Liver (tissue), 9 donors: ENCODE measurements around the gene COL11A1. TPM values are rescaled to one million over a fixed set of nuclear protein-coding genes. Genes with fewer than 3 reads are reported as not detected.
"Not testable (repeated sequence)": the region's sequence is repeated elsewhere in the genome, so short reads cannot be mapped to it uniquely, and the experiment has no call there.

Experiments used
- DNase-seq: peaks from one replicate; pipeline ENCODE4 v3.0.0-alpha.2; 2017; ENCODE audit warnings: low spot score
- H3K27ac ChIP-seq, 2 donors: one replicate each; pipeline ENCODE4 v1.7.0; 2013; ENCODE audit warnings: inconsistent platforms in 2 of 2, low read length in 2 of 2, control low read depth in 1 of 2, low read depth in 1 of 2, mild to moderate bottlenecking in 1 of 2
- H3K27me3 ChIP-seq, 4 donors: one replicate each; pipeline versions ENCODE4 v1.6.1 to v1.7.0; 2013; ENCODE audit warnings: low read length in 3 of 4, inconsistent platforms in 1 of 4, mild to moderate bottlenecking in 1 of 4, moderate library complexity in 1 of 4; ENCODE audit not compliant: control insufficient read depth in 4 of 4, insufficient read depth in 4 of 4
- H3K36me3 ChIP-seq, 4 donors: one replicate each; pipeline versions ENCODE4 v1.6.1 to v1.7.0; 2013; ENCODE audit warnings: low read length in 3 of 4, mild to moderate bottlenecking in 3 of 4, low read depth in 1 of 4, moderate library complexity in 1 of 4; ENCODE audit not compliant: control insufficient read depth in 4 of 4, insufficient read depth in 3 of 4
- H3K4me1 ChIP-seq, 4 donors: one replicate each; pipeline versions ENCODE4 v1.6.1 to v1.7.0; 2013; ENCODE audit warnings: low read length in 3 of 4, mild to moderate bottlenecking in 3 of 4, moderate library complexity in 1 of 4; ENCODE audit not compliant: control insufficient read depth in 4 of 4, insufficient read depth in 4 of 4
- H3K4me3 ChIP-seq, 3 donors: one replicate each; pipeline versions ENCODE4 v1.6.1 to v1.7.0; 2013; ENCODE audit warnings: low read length in 3 of 3, control low read depth in 1 of 3, low read depth in 1 of 3, mild to moderate bottlenecking in 1 of 3
- H3K9ac ChIP-seq, 2 donors: one replicate each; pipeline ENCODE4 v1.7.0; 2013; ENCODE audit warnings: low read length in 2 of 2, mild to moderate bottlenecking in 2 of 2, moderate library complexity in 2 of 2, control low read depth in 1 of 2, low read depth in 1 of 2
- H3K9me3 ChIP-seq, 4 donors: one replicate each; pipeline versions ENCODE4 v1.6.1 to v1.7.0; 2013; ENCODE audit warnings: low read length in 3 of 4; ENCODE audit not compliant: control insufficient read depth in 4 of 4
- EGR1 ChIP-seq, 2 donors: IDR thresholded peaks; 2 replicates each; pipeline ENCODE4 v1.6.1; 2016 to 2018; ENCODE audit warnings: antibody characterized with exemption in 2 of 2, low read depth in 2 of 2
- FOXA1 ChIP-seq: IDR thresholded peaks from 2 replicates; pipeline ENCODE4 v1.6.1; 2016; ENCODE audit warnings: antibody characterized with exemption
- FOXA2 ChIP-seq: IDR thresholded peaks from 2 replicates; pipeline ENCODE4 v1.6.1; 2016; ENCODE audit warnings: antibody characterized with exemption
- GABPA ChIP-seq, 2 donors: IDR thresholded peaks in 1 of 2; conservative IDR thresholded peaks in 1 of 2; 2 replicates each; pipeline ENCODE4 v1.6.1; 2016; ENCODE audit warnings: antibody characterized with exemption in 2 of 2, mild to moderate bottlenecking in 1 of 2, moderate library complexity in 1 of 2
- HNF4A ChIP-seq, 2 donors: conservative IDR thresholded peaks; 2 replicates each; pipeline ENCODE4 v1.6.1; 2016; ENCODE audit warnings: antibody characterized with exemption in 2 of 2, mild to moderate bottlenecking in 2 of 2
- HNF4G ChIP-seq: IDR thresholded peaks from 2 replicates; pipeline ENCODE4 v1.6.1; 2016; ENCODE audit warnings: antibody characterized with exemption
- JUND ChIP-seq, 2 donors: IDR thresholded peaks; 2 replicates each; pipeline ENCODE4 v1.6.1; 2016; ENCODE audit warnings: antibody characterized with exemption in 2 of 2
- NR2F2 ChIP-seq: IDR thresholded peaks from 2 replicates; pipeline ENCODE4 v1.6.1; 2016; ENCODE audit warnings: antibody characterized with exemption
- RXRA ChIP-seq, 2 donors: IDR thresholded peaks; 2 replicates each; pipeline ENCODE4 v1.6.1; 2017 to 2018; ENCODE audit warnings: antibody characterized with exemption in 2 of 2, mild to moderate bottlenecking in 1 of 2
- SP1 ChIP-seq: IDR thresholded peaks from 2 replicates; pipeline ENCODE4 v1.6.1; 2018; ENCODE audit warnings: antibody characterized with exemption, mild to moderate bottlenecking
- TAF1 ChIP-seq: conservative IDR thresholded peaks from 2 replicates; pipeline ENCODE4 v1.6.1; 2016; ENCODE audit warnings: antibody characterized with exemption, mild to moderate bottlenecking
- YY1 ChIP-seq: IDR thresholded peaks from 2 replicates; pipeline ENCODE4 v1.6.1; 2016; ENCODE audit warnings: antibody characterized with exemption, mild to moderate bottlenecking
- WGBS: extraction: QIAGEN DNeasy Blood & Tissue Kit; methylation state at CpG from one replicate; pipeline ENCODE4 v1.1.7; 2013; 5-methylcytosine and 5-hydroxymethylcytosine counted together
- polyA plus RNA-seq, 2 donors: library from polyadenylated mRNA; stranded (reverse) in 1 of 2; unstranded in 1 of 2; fragments of 200-250 nt in 1 of 2; fragments of >200 nt in 1 of 2; fragmentation: Nextera tagmentation in 1 of 2; extraction: Ambion mirVana in 1 of 2; gene quantifications; one replicate each; pipeline versions ENCODE4 v1.2.1 to v1.2.3, GENCODE V29; 2013 to 2015
- total RNA-seq, 2 donors: library from RNA; depleted of rRNA; stranded (reverse); fragments of >200 nt; gene quantifications; one replicate each; pipeline ENCODE4 v1.2.3, GENCODE V29; 2014
- TF ChIP-seq, protein P1 (sequence below): IDR thresholded peaks from 2 replicates; pipeline ENCODE4 v1.6.1; 2016; ENCODE audit warnings: antibody characterized with exemption, mild to moderate bottlenecking
- TF ChIP-seq, protein P2 (sequence below): IDR thresholded peaks from 2 replicates; pipeline ENCODE4 v1.6.1; 2016; ENCODE audit warnings: antibody characterized with exemption
- TF ChIP-seq, protein P3 (sequence below): IDR thresholded peaks from 2 replicates; pipeline ENCODE4 v1.6.1; 2016; ENCODE audit warnings: antibody characterized with exemption
- TF ChIP-seq, protein P4 (sequence below): fragments of 150-350 bp; IDR thresholded peaks from 2 replicates; pipeline ENCODE4 v1.5.1; 2017; ENCODE audit warnings: improper control_type of control experiment, low read depth, low read length; ENCODE audit not compliant: missing input control
- TF ChIP-seq, protein P5 (sequence below): IDR thresholded peaks from 2 replicates; pipeline ENCODE4 v1.6.1; 2016; ENCODE audit warnings: antibody characterized with exemption
- donor health status: healthy.
- donor health status: healthy.
- donor health status: healthy.
- donor health status: healthy.
- donor health status: healthy.

COL11A1 gene
- total and polyA plus RNA-seq, 4 donors = 0.01 to 0.42 TPM; not detected in 2

DNA sequence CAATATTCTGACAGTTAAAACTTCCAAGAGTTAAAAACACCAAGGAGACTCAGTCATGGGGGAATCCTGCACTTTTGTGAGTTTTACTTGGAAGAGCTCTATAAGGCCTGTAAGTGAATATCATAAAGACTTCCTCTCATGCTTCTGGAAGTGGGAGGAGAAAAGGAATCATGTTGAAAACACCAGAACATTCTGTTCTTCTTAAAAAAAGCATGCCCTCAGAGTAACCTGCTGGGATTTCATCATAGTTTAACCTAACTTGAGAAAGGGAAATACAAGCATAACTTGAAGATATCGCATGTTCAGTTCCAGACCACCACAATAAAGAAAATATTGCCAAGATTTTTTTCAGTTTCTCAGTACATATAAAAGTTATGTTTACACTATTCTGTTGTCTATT, 51.9 kb downstream of the COL11A1 start:
- Histone ChIP-seq H3K9me3 (no peaks in the 10 kb centered on the region), H3K4me3 (no peak overlapping the region), H3K9ac (no peak overlapping the region), H3K36me3 (no peaks in the 10 kb centered on the region), H3K27me3 (no peaks in the 10 kb centered on the region), H3K27ac (no peak overlapping the region), H3K4me1 (no peaks in the 10 kb centered on the region)
- no peak for TF ChIP-seq NR2F2
- no peak for TF ChIP-seq FOXA1
- TF ChIP-seq EGR1 (IDR thresholded peaks at IDR 0.05; ENCODE audit: low read depth in 2 of 2) = no peak
- TF ChIP-seq, protein P1, sequence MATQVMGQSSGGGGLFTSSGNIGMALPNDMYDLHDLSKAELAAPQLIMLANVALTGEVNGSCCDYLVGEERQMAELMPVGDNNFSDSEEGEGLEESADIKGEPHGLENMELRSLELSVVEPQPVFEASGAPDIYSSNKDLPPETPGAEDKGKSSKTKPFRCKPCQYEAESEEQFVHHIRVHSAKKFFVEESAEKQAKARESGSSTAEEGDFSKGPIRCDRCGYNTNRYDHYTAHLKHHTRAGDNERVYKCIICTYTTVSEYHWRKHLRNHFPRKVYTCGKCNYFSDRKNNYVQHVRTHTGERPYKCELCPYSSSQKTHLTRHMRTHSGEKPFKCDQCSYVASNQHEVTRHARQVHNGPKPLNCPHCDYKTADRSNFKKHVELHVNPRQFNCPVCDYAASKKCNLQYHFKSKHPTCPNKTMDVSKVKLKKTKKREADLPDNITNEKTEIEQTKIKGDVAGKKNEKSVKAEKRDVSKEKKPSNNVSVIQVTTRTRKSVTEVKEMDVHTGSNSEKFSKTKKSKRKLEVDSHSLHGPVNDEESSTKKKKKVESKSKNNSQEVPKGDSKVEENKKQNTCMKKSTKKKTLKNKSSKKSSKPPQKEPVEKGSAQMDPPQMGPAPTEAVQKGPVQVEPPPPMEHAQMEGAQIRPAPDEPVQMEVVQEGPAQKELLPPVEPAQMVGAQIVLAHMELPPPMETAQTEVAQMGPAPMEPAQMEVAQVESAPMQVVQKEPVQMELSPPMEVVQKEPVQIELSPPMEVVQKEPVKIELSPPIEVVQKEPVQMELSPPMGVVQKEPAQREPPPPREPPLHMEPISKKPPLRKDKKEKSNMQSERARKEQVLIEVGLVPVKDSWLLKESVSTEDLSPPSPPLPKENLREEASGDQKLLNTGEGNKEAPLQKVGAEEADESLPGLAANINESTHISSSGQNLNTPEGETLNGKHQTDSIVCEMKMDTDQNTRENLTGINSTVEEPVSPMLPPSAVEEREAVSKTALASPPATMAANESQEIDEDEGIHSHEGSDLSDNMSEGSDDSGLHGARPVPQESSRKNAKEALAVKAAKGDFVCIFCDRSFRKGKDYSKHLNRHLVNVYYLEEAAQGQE = no peak
- no peak for TF ChIP-seq TAF1
- no peak for TF ChIP-seq FOXA2
- TF ChIP-seq, protein P2, sequence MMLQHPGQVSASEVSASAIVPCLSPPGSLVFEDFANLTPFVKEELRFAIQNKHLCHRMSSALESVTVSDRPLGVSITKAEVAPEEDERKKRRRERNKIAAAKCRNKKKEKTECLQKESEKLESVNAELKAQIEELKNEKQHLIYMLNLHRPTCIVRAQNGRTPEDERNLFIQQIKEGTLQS = no peak
- TF ChIP-seq, protein P3, sequence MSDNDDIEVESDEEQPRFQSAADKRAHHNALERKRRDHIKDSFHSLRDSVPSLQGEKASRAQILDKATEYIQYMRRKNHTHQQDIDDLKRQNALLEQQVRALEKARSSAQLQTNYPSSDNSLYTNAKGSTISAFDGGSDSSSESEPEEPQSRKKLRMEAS = no peak
- TF ChIP-seq SP1 = no peak
- TF ChIP-seq HNF4A (conservative IDR thresholded peaks at IDR 0.05) = no peak
- TF ChIP-seq RXRA (IDR thresholded peaks at IDR 0.05) = no peak
- no peak for DNase-seq
- 75% methylated on average over 1 of the region's 1 CpG for WGBS

DNA sequence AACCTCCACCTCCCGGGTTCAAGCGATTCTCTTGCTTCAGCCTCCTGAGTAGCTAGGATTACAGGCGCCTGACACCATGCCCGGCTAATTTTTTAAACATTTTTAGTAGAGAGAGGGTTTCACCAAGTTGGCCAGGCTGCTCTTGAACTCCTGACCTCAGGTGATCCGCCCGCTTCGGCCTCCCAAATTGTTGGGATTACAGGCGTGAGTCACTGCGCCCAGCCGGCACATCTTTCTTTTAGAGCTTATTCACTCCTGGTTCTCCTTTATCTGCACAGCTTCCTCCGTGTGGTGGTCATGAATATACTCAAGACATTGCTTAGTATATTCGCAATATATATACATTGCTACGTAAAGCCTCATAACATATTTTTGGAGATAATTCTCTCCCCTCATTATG, 80.2 kb downstream of the COL11A1 start:
- DNase-seq, H3K27ac ChIP-seq, H3K9me3 ChIP-seq, H3K9ac ChIP-seq, H3K4me1 ChIP-seq, H3K36me3 ChIP-seq, H3K27me3 ChIP-seq, H3K4me3 ChIP-seq: not testable (repeated sequence)
- WGBS = 87% methylated on average over 13 of the region's 13 CpGs

DNA sequence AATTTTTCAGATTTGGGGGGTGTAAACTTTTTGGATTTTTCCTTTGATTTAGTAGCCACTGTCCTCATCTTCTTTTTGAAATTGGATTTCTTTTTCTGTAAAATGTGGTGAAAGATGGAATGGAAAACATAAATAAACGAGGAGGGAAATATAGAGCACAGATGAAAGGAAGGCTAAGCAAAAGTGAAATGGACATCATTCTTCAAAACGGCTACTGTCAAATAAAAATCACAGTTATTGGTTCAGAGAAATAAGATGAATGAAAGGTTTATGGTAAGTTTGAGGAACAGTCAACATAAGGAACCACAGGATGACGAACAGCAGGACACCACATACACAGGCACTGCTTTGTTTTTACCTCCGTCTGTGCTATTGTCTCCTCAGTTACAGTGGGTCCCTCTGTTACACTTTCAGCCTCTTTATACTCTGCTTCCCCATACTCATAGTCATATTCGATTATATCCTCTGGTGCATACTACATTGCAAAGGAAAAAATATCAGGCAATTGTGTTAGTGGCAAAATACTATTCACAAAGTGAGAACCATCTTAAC, 82.4 kb downstream of the COL11A1 start:
- Histone ChIP-seq H3K4me1 (no peaks in the 10 kb centered on the region), H3K27me3 (no peaks in the 10 kb centered on the region), H3K27ac (no peak overlapping the region), H3K9ac (no peak overlapping the region), H3K36me3 (no peaks in the 10 kb centered on the region), H3K4me3 (no peak overlapping the region), H3K9me3 (no peaks in the 10 kb centered on the region)
- WGBS = 50% methylated on average over 5 of the region's 5 CpGs
- DNase-seq = no peak
- TF ChIP-seq EGR1 (IDR thresholded peaks at IDR 0.05; ENCODE audit: low read depth in 2 of 2) (no peak), FOXA1 (no peak), HNF4G (no peak), TAF1 (no peak), YY1 (no peak), GABPA (IDR thresholded peaks at IDR 0.05 in 1 of 2, conservative IDR thresholded peaks at IDR 0.05 in 1 of 2) (no peak), JUND (IDR thresholded peaks at IDR 0.05) (no peak), HNF4A (conservative IDR thresholded peaks at IDR 0.05) (no peak), RXRA (IDR thresholded peaks at IDR 0.05) (no peak)
- TF ChIP-seq, protein P3 = no peak
- TF ChIP-seq, protein P4, sequence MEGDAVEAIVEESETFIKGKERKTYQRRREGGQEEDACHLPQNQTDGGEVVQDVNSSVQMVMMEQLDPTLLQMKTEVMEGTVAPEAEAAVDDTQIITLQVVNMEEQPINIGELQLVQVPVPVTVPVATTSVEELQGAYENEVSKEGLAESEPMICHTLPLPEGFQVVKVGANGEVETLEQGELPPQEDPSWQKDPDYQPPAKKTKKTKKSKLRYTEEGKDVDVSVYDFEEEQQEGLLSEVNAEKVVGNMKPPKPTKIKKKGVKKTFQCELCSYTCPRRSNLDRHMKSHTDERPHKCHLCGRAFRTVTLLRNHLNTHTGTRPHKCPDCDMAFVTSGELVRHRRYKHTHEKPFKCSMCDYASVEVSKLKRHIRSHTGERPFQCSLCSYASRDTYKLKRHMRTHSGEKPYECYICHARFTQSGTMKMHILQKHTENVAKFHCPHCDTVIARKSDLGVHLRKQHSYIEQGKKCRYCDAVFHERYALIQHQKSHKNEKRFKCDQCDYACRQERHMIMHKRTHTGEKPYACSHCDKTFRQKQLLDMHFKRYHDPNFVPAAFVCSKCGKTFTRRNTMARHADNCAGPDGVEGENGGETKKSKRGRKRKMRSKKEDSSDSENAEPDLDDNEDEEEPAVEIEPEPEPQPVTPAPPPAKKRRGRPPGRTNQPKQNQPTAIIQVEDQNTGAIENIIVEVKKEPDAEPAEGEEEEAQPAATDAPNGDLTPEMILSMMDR = no peak
- TF ChIP-seq, protein P5, sequence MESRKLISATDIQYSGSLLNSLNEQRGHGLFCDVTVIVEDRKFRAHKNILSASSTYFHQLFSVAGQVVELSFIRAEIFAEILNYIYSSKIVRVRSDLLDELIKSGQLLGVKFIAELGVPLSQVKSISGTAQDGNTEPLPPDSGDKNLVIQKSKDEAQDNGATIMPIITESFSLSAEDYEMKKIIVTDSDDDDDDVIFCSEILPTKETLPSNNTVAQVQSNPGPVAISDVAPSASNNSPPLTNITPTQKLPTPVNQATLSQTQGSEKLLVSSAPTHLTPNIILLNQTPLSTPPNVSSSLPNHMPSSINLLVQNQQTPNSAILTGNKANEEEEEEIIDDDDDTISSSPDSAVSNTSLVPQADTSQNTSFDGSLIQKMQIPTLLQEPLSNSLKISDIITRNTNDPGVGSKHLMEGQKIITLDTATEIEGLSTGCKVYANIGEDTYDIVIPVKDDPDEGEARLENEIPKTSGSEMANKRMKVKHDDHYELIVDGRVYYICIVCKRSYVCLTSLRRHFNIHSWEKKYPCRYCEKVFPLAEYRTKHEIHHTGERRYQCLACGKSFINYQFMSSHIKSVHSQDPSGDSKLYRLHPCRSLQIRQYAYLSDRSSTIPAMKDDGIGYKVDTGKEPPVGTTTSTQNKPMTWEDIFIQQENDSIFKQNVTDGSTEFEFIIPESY = no peak
